AG09319 (cell line): ENCODE data around the gene CACNA1S.

ENCODE experiments used
- DNase-seq: peaks from one replicate; pipeline ENCODE4 v3.0.0-alpha.2; 2010; ENCODE audit warnings: low read depth; ENCODE audit errors: extremely low read depth
- TF ChIP-seq, protein P1 (sequence below): IDR thresholded peaks from 2 replicates; pipeline ENCODE4 v1.5.1; 2011; ENCODE audit warnings: low read depth, mild to moderate bottlenecking, inconsistent platforms, low read length, moderate library complexity

CACNA1S gene

DNA sequence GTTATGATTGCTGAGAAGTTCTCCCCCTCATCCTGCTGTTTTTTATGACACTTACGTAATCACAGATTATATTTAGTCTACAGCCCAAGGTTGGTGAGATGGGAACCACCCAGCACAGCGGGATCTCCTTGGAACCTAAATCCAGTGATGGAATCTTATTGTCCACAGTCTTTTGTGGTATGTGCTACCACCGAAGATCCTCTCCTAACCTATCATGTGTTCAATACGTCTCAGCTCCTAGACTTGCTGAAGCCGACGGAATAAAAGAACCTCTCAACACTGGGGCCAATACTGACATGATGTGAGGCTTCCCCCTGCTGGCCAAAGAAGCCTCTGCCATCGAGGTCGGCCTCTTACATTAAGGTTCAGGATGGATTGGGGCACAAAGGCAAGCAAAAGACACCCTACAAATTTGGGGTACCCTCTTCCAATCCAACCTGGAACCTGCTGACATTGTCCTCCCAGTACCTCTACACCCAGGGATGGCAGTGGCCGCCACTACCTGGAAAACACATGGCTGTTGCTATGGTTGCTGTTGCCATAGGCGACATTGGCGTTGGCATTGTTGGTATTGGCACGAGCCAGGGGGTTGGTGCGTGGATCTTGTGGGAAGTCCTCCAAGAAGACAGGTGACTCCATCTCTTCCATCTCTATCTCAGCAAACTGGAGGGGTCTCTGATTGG lies 69.3 kb downstream of the CACNA1S start:
- TF ChIP-seq, protein P1, sequence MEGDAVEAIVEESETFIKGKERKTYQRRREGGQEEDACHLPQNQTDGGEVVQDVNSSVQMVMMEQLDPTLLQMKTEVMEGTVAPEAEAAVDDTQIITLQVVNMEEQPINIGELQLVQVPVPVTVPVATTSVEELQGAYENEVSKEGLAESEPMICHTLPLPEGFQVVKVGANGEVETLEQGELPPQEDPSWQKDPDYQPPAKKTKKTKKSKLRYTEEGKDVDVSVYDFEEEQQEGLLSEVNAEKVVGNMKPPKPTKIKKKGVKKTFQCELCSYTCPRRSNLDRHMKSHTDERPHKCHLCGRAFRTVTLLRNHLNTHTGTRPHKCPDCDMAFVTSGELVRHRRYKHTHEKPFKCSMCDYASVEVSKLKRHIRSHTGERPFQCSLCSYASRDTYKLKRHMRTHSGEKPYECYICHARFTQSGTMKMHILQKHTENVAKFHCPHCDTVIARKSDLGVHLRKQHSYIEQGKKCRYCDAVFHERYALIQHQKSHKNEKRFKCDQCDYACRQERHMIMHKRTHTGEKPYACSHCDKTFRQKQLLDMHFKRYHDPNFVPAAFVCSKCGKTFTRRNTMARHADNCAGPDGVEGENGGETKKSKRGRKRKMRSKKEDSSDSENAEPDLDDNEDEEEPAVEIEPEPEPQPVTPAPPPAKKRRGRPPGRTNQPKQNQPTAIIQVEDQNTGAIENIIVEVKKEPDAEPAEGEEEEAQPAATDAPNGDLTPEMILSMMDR = peak; percentile 86
- DNase-seq = peak; percentile 14

DNA sequence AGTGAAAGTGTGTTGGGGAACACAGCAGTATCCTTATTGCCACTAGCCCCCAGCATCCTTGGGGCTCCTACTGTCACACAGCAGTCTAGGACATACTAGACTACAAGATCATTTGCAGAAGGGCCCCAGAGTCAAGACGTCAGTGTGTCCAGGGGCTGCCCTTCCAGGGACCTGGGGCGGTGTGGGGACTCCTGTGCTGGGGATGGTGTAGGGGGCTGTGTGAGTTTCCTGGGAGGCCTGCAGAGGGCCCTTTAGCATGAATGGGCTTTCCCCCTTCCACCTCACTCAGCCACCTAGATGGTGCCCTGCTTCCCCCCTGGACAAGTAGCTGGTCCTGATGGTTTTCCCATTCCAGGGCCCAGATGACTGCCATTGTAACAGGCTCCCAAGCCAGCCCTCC lies 71.2 kb downstream of the CACNA1S start:
- no peak for DNase-seq
- TF ChIP-seq, protein P1 = no peak

DNA sequence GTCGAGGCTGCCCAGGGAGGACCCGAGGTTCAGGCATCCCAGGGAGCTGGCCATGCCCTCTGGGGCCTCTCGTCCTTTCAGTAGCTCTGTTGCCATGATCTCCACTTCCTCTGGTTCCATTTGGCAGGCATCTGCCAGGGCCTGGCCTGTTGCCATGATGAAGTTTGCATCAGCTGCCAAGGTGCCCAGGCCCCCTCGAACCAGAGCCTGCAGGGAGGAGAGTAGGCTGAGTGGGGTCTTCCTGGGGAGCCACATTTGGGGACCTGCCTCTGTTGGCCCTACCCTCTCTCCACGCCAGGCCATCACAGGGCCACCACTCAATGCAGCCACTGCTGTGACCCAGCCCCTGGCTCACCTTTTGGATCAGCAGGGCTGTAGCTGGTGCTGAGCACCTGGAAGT lies 72.3 kb downstream of the CACNA1S start:
- TF ChIP-seq, protein P1 = no peak
- DNase-seq = no peak

DNA sequence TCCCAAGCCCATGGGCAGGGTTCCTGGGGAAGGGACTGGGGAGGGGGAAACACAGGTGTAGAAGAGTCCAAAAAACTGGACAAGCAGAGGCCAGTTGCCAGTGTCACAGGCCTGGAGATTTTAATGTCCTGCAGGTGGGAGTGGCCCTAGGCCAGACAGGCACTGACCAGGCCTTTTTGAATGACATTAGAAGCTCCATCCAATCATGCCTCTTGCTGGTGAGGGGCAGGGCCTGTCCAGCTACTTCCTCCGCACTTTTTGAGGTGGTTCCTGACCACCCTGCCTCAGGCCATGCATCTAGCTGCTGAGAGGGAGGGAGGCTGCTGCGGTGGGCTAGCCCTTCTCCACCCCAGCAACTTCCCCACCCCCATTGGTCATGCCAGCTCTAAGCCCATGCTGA lies 72.8 kb downstream of the CACNA1S start:
- TF ChIP-seq, protein P1 = no peak
- no peak for DNase-seq

DNA sequence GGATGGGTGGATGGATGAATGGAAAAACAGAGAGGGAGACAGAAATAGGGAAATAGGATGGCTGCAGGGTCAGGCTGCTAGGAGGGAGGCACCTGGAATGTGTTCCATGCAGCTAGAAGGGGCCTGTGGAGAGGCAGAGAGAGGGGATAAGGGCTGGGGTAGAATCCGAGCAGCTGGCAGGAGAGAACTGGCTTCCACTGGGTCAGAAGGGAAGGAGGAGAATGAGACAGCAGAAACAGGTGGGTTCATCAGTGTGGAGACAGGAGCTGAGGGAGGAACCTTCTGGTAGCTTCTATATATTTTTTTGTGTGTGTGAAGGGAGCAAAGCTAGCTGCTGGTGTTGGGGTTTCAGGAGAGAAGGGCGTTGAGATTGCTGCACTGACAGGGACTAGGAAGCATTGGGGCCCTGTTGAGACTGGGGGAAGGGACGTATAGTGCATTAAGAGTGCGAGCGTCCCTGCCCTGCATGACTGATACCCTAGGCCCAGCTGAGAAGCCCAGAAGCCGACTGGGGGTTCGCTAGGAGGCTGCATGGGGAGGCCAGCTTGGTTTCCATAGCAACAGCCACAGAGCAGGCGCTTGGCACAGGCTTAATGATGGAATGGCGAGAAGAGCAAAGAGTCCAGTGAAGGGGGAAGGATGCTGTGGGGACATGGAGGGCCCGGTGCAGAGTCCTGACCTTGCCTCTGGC lies 73.9 kb downstream of the CACNA1S start:
- TF ChIP-seq, protein P1 = no peak

DNA sequence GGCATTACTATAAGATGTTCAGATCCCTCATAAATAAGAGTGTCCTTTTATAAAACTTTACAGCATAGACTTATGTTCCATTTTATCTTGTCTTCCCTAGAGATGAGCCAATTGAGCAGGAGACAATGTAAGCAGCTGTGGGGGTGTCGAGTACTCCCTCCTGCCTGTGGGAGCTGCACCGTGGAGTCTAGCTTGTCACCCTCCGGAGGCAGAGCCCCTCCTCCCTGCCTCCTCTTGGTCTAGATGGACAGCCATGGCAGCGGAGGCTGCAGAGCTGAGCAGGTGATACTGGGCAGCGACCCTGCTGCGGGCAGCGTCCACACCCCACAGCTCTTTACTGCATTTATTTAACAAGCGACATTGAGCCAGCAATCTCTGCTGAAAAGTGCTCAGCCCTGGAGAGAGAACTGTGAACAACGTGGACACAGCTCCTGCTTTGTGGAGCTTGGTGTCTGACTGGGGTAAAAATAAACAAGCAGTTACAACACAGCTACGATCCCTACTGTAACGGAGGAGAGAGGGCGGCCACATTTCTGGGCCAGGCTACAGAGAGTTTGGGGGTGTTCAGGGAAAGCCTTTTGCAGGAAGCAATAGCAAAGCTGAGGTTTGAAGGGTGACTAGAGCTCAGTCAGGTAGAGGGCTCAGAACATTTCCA lies 75.9 kb downstream of the CACNA1S start:
- TF ChIP-seq, protein P1 = no peak
- DNase-seq = no peak

More for the DNA sequence above, 73.9 kb downstream of the CACNA1S start:
- no peak for DNase-seq

DNA sequence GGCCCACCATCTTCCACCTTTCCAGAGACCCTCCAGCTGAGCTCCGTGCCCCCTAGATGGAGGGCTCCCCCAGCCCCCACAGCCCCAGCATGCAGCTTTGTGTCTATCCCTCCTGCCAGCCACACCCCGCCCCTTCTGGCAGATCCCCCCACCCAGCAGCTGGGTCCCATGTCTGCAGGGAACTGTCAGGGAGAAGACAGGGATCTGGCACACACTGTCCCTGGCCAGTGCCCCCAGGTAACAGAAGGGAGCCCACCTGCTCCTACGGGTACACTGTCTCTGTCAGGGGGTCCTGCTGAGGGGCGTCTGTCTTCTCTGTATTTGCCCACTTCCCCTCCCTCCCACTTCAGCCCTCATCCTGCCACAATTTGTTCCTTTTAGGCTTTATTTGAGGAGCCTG lies 77.6 kb downstream of the CACNA1S start:
- no peak for DNase-seq
- TF ChIP-seq, protein P1 = no peak
